HG02840 (cell line): Measurements from ENCODE around the gene AMPD1.

Experiments
- ATAC-seq: cut with Tn5 transposase; IDR thresholded peaks from one replicate; pipeline ENCODE4 v1.9.1; 2021; ENCODE audit warnings: mild to moderate bottlenecking, moderate library complexity, moderate number of reproducible peaks; ENCODE audit not compliant: unreplicated experiment, low FRiP score

AMPD1 gene

DNA sequence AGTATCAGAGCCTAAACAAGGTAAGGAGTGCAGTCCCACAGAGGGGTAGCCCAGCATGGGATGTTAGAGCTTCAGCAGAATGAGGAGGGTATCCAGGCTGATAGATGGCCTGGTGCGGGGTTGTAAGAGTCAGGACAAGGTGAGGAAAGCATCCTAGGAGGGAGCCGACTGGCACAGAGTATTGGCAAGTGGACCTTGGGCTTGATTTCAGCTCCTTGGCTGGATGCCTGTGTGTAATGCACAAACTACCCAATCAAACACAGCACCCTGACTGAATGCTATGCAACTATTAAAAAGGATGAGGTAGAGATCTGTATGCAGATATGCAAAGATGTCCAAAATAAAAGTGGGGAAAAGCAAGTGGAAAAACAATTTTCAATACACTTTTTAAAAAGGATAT, 43.5 kb downstream of the AMPD1 start:
- ATAC-seq: no peak

DNA sequence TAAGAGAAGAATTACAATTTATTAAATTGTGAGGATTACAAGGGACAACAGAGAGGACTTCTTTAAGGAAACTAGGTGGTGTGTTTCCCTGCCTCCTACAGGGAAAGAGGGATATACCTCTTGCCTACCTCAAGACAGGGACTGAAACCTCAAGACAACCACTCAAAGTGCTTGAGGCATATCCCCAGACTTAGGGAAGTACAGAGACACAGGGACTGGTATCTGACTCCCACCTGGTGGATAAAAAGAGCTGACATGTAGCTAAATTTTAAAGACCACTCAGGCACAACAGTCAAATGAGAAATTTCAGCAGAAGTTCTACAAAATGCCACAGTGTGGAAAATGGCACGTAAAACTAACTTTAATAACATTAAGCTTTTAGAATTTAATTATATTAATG, 46.8 kb downstream of the AMPD1 start:
- no peak for ATAC-seq

DNA sequence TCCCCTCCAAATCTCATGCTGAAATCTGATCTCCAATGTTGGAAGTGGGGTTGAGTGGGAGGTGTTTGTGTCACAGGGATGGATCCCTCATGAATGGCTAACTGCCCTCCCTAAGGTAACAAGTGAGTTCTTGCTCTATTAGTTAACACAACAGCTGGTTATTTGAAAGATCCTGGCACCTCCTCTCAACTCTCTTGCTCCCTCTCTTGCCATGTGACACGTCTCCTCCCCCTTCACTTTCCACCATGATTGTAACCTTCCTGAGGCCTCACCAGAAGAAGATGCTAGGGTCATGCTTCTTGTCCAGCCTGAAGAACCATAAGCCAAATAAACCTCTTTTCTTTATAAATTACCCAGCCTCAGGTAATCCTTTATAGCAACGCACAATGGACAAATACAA, 54.0 kb downstream of the AMPD1 start:
- no peak for ATAC-seq

DNA sequence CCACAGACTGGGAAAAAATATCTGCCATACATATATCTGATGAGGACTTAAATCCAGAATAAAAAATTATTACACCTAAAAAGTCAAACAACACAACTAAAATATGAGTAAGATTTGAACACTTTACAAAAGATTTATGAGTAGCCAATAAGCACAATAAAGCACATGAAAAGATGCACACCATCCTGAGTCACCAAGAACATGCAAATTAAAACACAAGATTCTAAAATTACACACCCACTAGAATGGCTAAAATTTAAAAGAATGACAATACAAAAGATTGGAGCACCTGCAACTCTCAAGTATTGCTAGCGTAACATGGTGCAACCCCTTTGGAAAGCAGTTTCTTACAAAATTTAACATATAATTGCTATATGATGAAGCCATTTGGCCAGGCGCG, 56.4 kb downstream of the AMPD1 start:
- no peak for ATAC-seq

DNA sequence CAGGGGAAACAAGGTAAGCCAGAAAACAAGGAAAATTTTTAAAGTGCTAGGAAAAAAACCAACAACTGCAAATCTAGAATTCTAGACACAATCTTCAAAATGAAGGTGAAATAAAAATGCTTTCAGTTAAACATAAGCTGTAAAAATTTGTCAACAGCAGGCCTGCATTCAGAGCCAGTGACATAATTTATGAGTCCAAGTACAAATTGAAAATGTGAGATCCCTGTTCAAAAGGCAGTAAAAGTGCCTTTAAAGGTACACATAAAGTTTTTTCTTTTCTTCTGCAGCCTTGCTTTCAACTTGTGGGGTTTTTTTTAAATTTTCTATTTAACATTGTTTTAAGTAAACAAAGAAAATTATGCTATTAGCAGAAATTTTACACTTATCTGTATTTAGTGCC, 62.9 kb downstream of the AMPD1 start:
- ATAC-seq: no peak

DNA sequence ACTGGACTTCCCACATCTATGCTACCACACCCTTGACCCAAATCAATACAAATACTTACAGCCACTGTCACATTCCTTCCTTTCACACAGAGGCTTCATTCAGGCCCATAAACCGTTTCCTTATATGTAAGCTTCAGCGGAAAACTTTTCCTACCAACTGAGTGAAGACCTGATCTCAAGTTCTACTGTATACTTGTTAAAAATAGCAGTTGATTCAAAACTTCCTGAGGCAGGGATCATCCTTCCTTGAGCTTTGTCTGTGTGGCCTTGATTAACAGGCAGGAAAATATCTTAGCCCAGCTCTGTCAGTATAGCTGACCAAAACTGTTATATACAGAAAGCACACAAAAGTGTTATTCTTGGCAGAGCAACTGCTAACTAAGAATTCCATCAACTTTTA, 68.2 kb downstream of the AMPD1 start:
- ATAC-seq: no peak

DNA sequence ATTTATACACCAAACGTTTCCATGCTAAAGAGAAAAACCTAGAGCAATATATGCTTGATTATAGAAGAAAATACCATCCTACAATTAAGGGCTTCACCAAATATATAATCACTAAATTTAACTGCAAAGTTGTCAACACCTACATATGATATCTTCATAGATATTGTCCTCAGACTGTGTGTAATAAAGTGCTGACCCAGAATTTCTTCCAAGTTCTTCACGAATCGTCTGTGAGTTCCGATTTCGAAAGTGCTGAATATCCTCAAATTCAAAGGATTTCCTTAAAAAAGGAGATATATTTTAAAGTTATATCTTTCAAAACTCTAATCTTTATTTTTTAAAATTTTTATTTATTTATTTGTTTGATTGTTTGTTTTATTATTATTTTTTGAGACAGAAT, 72.0 kb downstream of the AMPD1 start:
- no peak for ATAC-seq
